Neuronal stem cell (in vitro differentiated cells): ENCODE measurements around the gene DGCR2.
"Not testable (repeated sequence)": the region's sequence is repeated elsewhere in the genome, so short reads cannot be mapped to it uniquely, and the experiment has no call there.

Experiments used
- DNase-seq: peaks from one replicate; pipeline ENCODE4 v3.0.0-alpha.2; 2013; ENCODE audit warnings: low spot score
- H2AFZ ChIP-seq: one replicate; pipeline ENCODE4 v1.6.1; 2013; ENCODE audit warnings: mild to moderate bottlenecking, low read length, inconsistent platforms
- H2AK5ac ChIP-seq: 2 replicates; pipeline ENCODE4 v1.6.1; 2013; ENCODE audit warnings: low read depth, mild to moderate bottlenecking, inconsistent platforms, low read length, moderate library complexity, mixed read lengths
- H2BK120ac ChIP-seq: 2 replicates; pipeline ENCODE4 v1.6.1; 2013; ENCODE audit warnings: low read depth, mild to moderate bottlenecking, inconsistent platforms, low read length, moderate library complexity, mixed read lengths
- H2BK12ac ChIP-seq: one replicate; pipeline ENCODE4 v1.6.1; 2013; ENCODE audit warnings: low read length, inconsistent platforms
- H2BK15ac ChIP-seq: 2 replicates; pipeline ENCODE4 v1.6.1; 2013; ENCODE audit warnings: mild to moderate bottlenecking, low read length, inconsistent platforms, mixed read lengths
- H2BK5ac ChIP-seq: one replicate; pipeline ENCODE4 v1.6.1; 2013; ENCODE audit warnings: inconsistent platforms, mild to moderate bottlenecking, low read length, moderate library complexity
- H3K14ac ChIP-seq: one replicate; pipeline ENCODE4 v1.6.1; 2013; ENCODE audit warnings: low read length, inconsistent platforms
- H3K18ac ChIP-seq: 2 replicates; pipeline ENCODE4 v1.6.1; 2013; ENCODE audit warnings: low read length, inconsistent platforms
- H3K23ac ChIP-seq: 2 replicates; pipeline ENCODE4 v1.6.1; 2013; ENCODE audit warnings: low read depth, mild to moderate bottlenecking, mixed read lengths, low read length, inconsistent platforms; ENCODE audit not compliant: poor library complexity
- H3K27ac ChIP-seq: replicated peaks from 3 replicates; pipeline ENCODE4 v1.5.1; 2013; ENCODE audit warnings: low read length, inconsistent platforms
- H3K27me3 ChIP-seq, 3 experiments: 2 replicates each; pipeline ENCODE4 v1.6.1; 2013; ENCODE audit warnings: low read length in 3 of 3, mild to moderate bottlenecking in 2 of 3, inconsistent platforms in 1 of 3, low read depth in 1 of 3, mixed read lengths in 1 of 3, moderate library complexity in 1 of 3; ENCODE audit not compliant: control insufficient read depth in 3 of 3, insufficient read depth in 3 of 3
- H3K36me3 ChIP-seq, 2 donors: replicated peaks in 1 of 2; 2 replicates each; pipeline ENCODE4 v1.6.1; 2013; ENCODE audit warnings: low read length in 2 of 2; ENCODE audit not compliant: control insufficient read depth in 2 of 2, insufficient read depth in 2 of 2
- H3K4ac ChIP-seq: 2 replicates; pipeline ENCODE4 v1.6.1; 2013; ENCODE audit warnings: inconsistent platforms, mild to moderate bottlenecking, low read length, moderate library complexity
- H3K4me1 ChIP-seq, 2 donors: 1 replicate in 1 of 2; 2 replicates in 1 of 2; pipeline ENCODE4 v1.6.1; 2013; ENCODE audit warnings: low read length in 2 of 2, low read depth in 1 of 2; ENCODE audit not compliant: control insufficient read depth in 2 of 2, insufficient read depth in 1 of 2
- H3K4me2 ChIP-seq: one replicate; pipeline ENCODE4 v1.6.1; 2013; ENCODE audit warnings: mild to moderate bottlenecking, low read length, inconsistent platforms; ENCODE audit not compliant: insufficient read depth, poor library complexity, severe bottlenecking
- H3K4me3 ChIP-seq, 2 donors: 2 replicates each; pipeline ENCODE4 v1.5.1; 2013; ENCODE audit warnings: low read length in 2 of 2, mild to moderate bottlenecking in 2 of 2, inconsistent platforms in 1 of 2, moderate library complexity in 1 of 2
- H3K79me1 ChIP-seq: one replicate; pipeline ENCODE4 v1.6.1; 2013; ENCODE audit warnings: low read depth, mild to moderate bottlenecking, inconsistent platforms, low read length, moderate library complexity
- H3K9ac ChIP-seq: one replicate; pipeline ENCODE4 v1.6.1; 2013; ENCODE audit warnings: mild to moderate bottlenecking, low read depth, low read length, inconsistent platforms; ENCODE audit not compliant: poor library complexity
- H3K9me3 ChIP-seq, 2 donors: replicated peaks in 1 of 2; 2 replicates each; pipeline versions ENCODE3 to v1.6.1; 2013; ENCODE audit warnings: low read length in 2 of 2, mild to moderate bottlenecking in 2 of 2, inconsistent platforms in 1 of 2, low read depth in 1 of 2, mixed read lengths in 1 of 2, moderate library complexity in 1 of 2; ENCODE audit not compliant: control insufficient read depth in 2 of 2, insufficient read depth in 1 of 2
- H4K8ac ChIP-seq: one replicate; pipeline ENCODE4 v1.6.1; 2013; ENCODE audit warnings: low read depth, mild to moderate bottlenecking, inconsistent platforms, low read length, moderate library complexity
- H4K91ac ChIP-seq: one replicate; pipeline ENCODE4 v1.6.1; 2013; ENCODE audit warnings: low read length, low read depth, mild to moderate bottlenecking, inconsistent platforms; ENCODE audit not compliant: poor library complexity
- WGBS, 2 donors: extraction: QIAGEN DNeasy Blood & Tissue Kit; methylation state at CpG; one replicate each; pipeline ENCODE4 v1.1.7; 2013; ENCODE audit warnings: missing lambda C conversion rate in 2 of 2, mixed read lengths in 1 of 2; ENCODE audit not compliant: insufficient read length in 2 of 2, insufficient replicate concordance in 1 of 2; ENCODE audit errors: extremely low coverage in 2 of 2; 5-methylcytosine and 5-hydroxymethylcytosine counted together

The DGCR2 gene

DNA sequence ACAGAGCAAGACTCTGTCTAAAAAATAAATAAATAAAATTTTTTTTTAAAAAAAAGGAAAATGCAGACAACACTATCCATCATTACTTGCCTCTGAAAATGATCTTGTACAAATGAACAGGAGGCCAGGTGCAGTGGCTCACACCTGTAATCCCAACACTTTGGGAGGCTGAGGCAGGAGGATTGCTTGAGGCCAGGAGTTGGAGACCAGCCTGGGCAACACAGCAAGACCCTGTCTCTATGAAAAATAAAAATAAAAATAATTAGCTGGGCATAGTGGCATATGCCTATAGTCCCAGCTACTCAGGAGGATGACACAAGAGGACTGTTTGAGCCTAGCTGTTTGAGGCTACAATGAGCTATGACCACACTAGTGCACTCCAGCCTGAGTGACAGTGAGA lies 49.4 kb downstream of the DGCR2 start:
- H3K9ac ChIP-seq, H4K91ac ChIP-seq, H2BK120ac ChIP-seq, H3K23ac ChIP-seq, H3K27me3 ChIP-seq, H2AFZ ChIP-seq, H3K79me1 ChIP-seq, H2AK5ac ChIP-seq, H2BK5ac ChIP-seq, H4K8ac ChIP-seq, H3K4me3 ChIP-seq, H3K4ac ChIP-seq, H3K9me3 ChIP-seq, H2BK15ac ChIP-seq, H3K27ac ChIP-seq, H3K4me2 ChIP-seq, H3K14ac ChIP-seq, H3K4me1 ChIP-seq, H3K18ac ChIP-seq, H2BK12ac ChIP-seq, DNase-seq: not testable (repeated sequence)
- peaks cover 13 to 45% of the 10 kb centered on the region in 2 donors for H3K36me3 ChIP-seq

DNA sequence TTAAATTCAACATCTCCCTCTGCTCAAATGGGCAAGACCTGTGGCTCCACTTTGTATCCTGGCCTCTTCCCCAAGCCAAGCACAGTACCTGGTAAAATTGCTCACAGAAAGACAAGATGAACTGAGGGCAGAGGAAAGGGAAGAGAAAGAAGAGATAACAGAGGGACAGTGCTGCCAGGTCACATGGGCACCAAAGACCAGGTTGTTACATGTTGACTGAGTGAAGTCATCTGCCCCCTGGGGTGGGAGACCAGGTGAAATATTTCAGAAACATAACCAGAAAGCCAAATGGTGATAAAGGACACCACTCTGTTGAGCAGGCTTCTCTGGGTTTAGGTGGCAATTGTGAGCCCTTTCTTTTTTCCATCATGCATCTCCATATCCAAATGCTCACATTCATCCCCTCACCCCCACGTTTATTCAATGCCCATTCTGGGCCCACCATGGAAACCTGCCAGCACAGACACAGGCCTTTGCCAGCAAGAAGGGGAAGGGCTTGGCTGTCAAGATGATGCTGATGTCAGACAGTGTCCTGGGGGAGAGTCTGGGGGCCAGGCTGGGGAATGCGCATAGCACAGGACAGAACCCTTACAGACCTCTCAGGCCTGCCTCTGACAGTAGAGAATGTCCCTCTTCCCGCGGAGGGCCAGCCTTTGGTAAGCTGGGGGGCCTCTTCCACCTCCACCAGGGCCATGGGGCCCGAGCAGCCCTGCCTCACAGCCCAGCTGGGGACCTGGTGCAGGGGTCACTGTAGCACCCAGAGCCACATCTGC lies 51.6 kb downstream of the DGCR2 start:
- no peak overlapping the region for H2BK12ac ChIP-seq
- H3K36me3 ChIP-seq = peaks cover 27 to 66% of the 10 kb centered on the region in 2 donors
- no peak for DNase-seq
- no CpG with 5 or more reads among the region's 5 CpGs for WGBS, 2 donors
- H2BK5ac ChIP-seq = no peak overlapping the region
- no peak overlapping the region for H2BK15ac ChIP-seq
- peak overlapping the region; percentile 35 for H2BK120ac ChIP-seq
- no peaks in the 10 kb centered on the region for H3K4me1 ChIP-seq
- H3K18ac ChIP-seq = no peak overlapping the region
- H3K9me3 ChIP-seq = peaks cover 0 to 2% of the 10 kb centered on the region in 2 donors
- H3K9ac ChIP-seq = no peak overlapping the region
- no peak overlapping the region for H2AK5ac ChIP-seq
- H3K4me2 ChIP-seq = no peak overlapping the region
- peak overlapping the region in 1 of 2 donors; percentile 48 for H3K4me3 ChIP-seq
- no peak overlapping the region for H3K27ac ChIP-seq
- peaks cover 3% of the 10 kb centered on the region for H3K79me1 ChIP-seq
- H4K8ac ChIP-seq = no peak overlapping the region
- no peaks in the 10 kb centered on the region for H3K27me3 ChIP-seq
- no peak overlapping the region for H3K14ac ChIP-seq
- H2AFZ ChIP-seq = no peak overlapping the region
- no peak overlapping the region for H4K91ac ChIP-seq
- no peak overlapping the region for H3K23ac ChIP-seq
- no peak overlapping the region for H3K4ac ChIP-seq

DNA sequence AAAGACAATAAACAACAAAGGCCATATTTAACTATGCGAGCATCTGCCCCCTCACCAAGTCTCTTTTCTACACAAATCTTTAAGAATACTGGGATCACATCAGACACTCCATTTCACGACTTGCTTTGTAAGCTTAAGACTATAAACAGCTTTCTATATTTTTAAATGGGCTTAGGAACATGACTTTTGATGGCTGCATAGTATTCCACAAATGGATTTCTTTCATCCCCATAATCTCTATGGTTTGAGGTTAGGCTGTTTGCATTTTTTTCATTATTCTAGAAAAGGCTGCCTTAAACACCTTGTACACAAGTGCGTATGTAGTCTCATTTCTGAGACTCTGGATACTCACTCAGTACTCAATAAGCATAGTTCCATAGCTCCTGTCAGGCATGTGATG lies 52.8 kb downstream of the DGCR2 start:
- Histone ChIP-seq H3K4me1 (no peaks in the 10 kb centered on the region), H3K79me1 (peaks cover 4% of the 10 kb centered on the region), H3K4ac (no peak overlapping the region), H3K9ac (no peak overlapping the region), H2BK15ac (no peak overlapping the region), H3K4me3 (no peak overlapping the region), H2AK5ac (no peak overlapping the region), H3K9me3 (peaks cover 0 to 2% of the 10 kb centered on the region in 2 donors), H3K18ac (no peak overlapping the region), H3K4me2 (no peak overlapping the region), H2BK120ac (no peak overlapping the region), H3K23ac (no peak overlapping the region), H2BK5ac (no peak overlapping the region), H2AFZ (no peak overlapping the region), H3K36me3 (peaks cover 34 to 77% of the 10 kb centered on the region in 2 donors), H4K91ac (no peak overlapping the region), H3K27ac (no peak overlapping the region), H4K8ac (no peak overlapping the region), H3K14ac (no peak overlapping the region), H2BK12ac (no peak overlapping the region), H3K27me3 (no peaks in the 10 kb centered on the region)
- no peak for DNase-seq
- WGBS, 2 donors = no CpG with 5 or more reads among the region's 3 CpGs

DNA sequence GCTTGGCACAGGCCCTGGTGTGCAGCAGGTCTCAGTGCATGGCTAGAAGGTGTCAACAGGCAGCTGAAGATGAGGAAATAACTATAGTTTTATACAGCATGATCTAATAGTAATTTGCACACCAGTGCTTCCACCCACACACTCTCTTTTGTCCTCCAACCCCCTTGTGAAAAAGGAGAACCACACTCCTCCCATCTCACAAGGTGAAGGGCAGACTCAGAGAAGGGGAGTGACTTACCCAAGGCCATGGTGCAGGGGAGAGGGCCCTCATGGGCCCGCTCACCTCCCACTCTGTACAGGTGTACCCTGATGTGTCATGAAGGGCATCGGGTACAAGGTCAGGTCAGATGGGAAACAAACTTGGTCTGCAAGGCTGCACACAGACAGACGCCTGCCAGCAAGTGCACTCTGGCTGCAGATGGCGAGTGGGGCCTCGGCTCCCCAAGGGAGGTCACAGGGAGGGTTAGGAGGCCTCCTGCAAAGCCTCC lies 53.4 kb downstream of the DGCR2 start:
- no peak overlapping the region for H3K27ac ChIP-seq
- peaks cover 4% of the 10 kb centered on the region for H3K79me1 ChIP-seq
- peaks cover 40 to 83% of the 10 kb centered on the region in 2 donors for H3K36me3 ChIP-seq
- no peak overlapping the region for H3K4me2 ChIP-seq
- peak overlapping the region in 1 of 2 donors; percentile 9 for H3K4me3 ChIP-seq
- H2BK5ac ChIP-seq = no peak overlapping the region
- no peak overlapping the region for H2AFZ ChIP-seq
- no peak overlapping the region for H2AK5ac ChIP-seq
- no peak overlapping the region for H2BK12ac ChIP-seq
- peaks cover 0 to 2% of the 10 kb centered on the region in 2 donors for H3K9me3 ChIP-seq
- H2BK120ac ChIP-seq = no peak overlapping the region
- DNase-seq = no peak
- no peak overlapping the region for H3K9ac ChIP-seq
- no peak overlapping the region for H2BK15ac ChIP-seq
- no peak overlapping the region for H4K8ac ChIP-seq
- H3K4ac ChIP-seq = no peak overlapping the region
- H3K27me3 ChIP-seq = no peaks in the 10 kb centered on the region
- H3K14ac ChIP-seq = no peak overlapping the region
- H3K18ac ChIP-seq = no peak overlapping the region
- H3K4me1 ChIP-seq = no peaks in the 10 kb centered on the region
- no CpG with 5 or more reads among the region's 5 CpGs for WGBS, 2 donors
- H3K23ac ChIP-seq = peak overlapping the region; percentile 81
- H4K91ac ChIP-seq = no peak overlapping the region
